Thyroid gland (tissue), 4 donors: ENCODE data around the gene MREG.

ENCODE experiments used
- CTCF ChIP-seq, 6 experiments: fragments of 200-600 bp in 3 of 6; fragments of 450-650 bp in 3 of 6; sonication (generic) in 3 of 6; IDR thresholded peaks; one replicate each; pipeline ENCODE4 v1.5.1; 2016 to 2019; ENCODE audit warnings: antibody characterized with exemption in 6 of 6, mild to moderate bottlenecking in 2 of 6, inconsistent platforms in 1 of 6, moderate library complexity in 1 of 6
- POLR2A ChIP-seq, 2 donors: fragments of 450-650 bp; IDR thresholded peaks; one replicate each; pipeline ENCODE4 v1.6.1; 2017; ENCODE audit warnings: antibody characterized with exemption in 2 of 2, mild to moderate bottlenecking in 2 of 2, moderate library complexity in 1 of 2

- TF ChIP-seq CTCF (IDR thresholded peaks at IDR 0.05) (no peak), POLR2A (IDR thresholded peaks at IDR 0.05) (no peak)
These were observed 66.8 kb downstream of the MREG start for GRCh38 chr2:215946586-215946985.
